DND-41 (cell line): ENCODE measurements around the gene DAZAP1.

Experiments used
- ATAC-seq: fragments of 200-7000 bp; cut with Tn5 transposase; 3 replicates; pipeline ENCODE4 v1.9.1; 2021; ENCODE audit warnings: low read depth; ENCODE audit not compliant: insufficient read depth
- DNase-seq: peaks from one replicate; pipeline ENCODE4 v3.0.0-alpha.2; 2020
- H2AFZ ChIP-seq: 2 replicates; pipeline ENCODE4 v1.6.0; 2012; ENCODE audit warnings: low read depth, low read length
- H3K27ac ChIP-seq: 2 replicates; pipeline ENCODE4 v1.5.1; 2012; ENCODE audit warnings: low read length, inconsistent platforms
- H3K27me3 ChIP-seq: fragments of 200-600 bp; sonication (generic); 2 replicates; pipeline ENCODE4 v1.6.0; 2012; ENCODE audit warnings: low read length, mild to moderate bottlenecking, inconsistent platforms; ENCODE audit not compliant: insufficient read depth, poor library complexity
- H3K36me3 ChIP-seq: 2 replicates; pipeline ENCODE4 v1.5.1; 2012; ENCODE audit warnings: low read length, inconsistent platforms; ENCODE audit not compliant: insufficient read depth
- H3K4me1 ChIP-seq: 2 replicates; pipeline ENCODE4 v1.5.1; 2012; ENCODE audit warnings: mild to moderate bottlenecking, low read length; ENCODE audit not compliant: insufficient read depth
- H3K4me2 ChIP-seq: 2 replicates; pipeline ENCODE4 v1.6.0; 2012; ENCODE audit warnings: mild to moderate bottlenecking, moderate library complexity, low read length, inconsistent platforms; ENCODE audit not compliant: insufficient read depth
- H3K4me3 ChIP-seq, 2 experiments: fragments of 200-600 bp in 1 of 2; shearing (Covaris generic) in 1 of 2; 2 replicates each; pipeline ENCODE4 v1.5.1; 2012 to 2016; ENCODE audit warnings: inconsistent platforms in 2 of 2, low read length in 2 of 2, mild to moderate bottlenecking in 2 of 2, low read depth in 1 of 2, moderate library complexity in 1 of 2
- H3K79me2 ChIP-seq: 2 replicates; pipeline ENCODE4 v1.6.0; 2012; ENCODE audit warnings: low read length, inconsistent platforms; ENCODE audit not compliant: insufficient read depth
- H3K9ac ChIP-seq: 2 replicates; pipeline ENCODE4 v1.6.0; 2012; ENCODE audit warnings: low read depth, mild to moderate bottlenecking, inconsistent platforms, low read length, moderate library complexity
- H3K9me3 ChIP-seq: 2 replicates; pipeline ENCODE4 v1.5.1; 2012; ENCODE audit warnings: low read length, moderate library complexity, mild to moderate bottlenecking, inconsistent platforms; ENCODE audit not compliant: insufficient read depth, severe bottlenecking
- H4K20me1 ChIP-seq: 2 replicates; pipeline ENCODE4 v1.6.0; 2012; ENCODE audit warnings: low read length; ENCODE audit not compliant: insufficient read depth
- EZH2 ChIP-seq: IDR thresholded peaks from 3 replicates; pipeline ENCODE4 v1.6.1; 2012; ENCODE audit warnings: borderline replicate concordance, low read depth, mild to moderate bottlenecking, moderate library complexity, low read length, inconsistent platforms; ENCODE audit not compliant: severe bottlenecking
- TF ChIP-seq, protein P1 (sequence below): IDR thresholded peaks from 2 replicates; pipeline ENCODE4 v1.5.1; 2012; ENCODE audit warnings: borderline replicate concordance, low read length, moderate library complexity, mild to moderate bottlenecking; ENCODE audit not compliant: poor library complexity, severe bottlenecking; ENCODE audit errors: extremely low read depth

Gene DAZAP1

DNA sequence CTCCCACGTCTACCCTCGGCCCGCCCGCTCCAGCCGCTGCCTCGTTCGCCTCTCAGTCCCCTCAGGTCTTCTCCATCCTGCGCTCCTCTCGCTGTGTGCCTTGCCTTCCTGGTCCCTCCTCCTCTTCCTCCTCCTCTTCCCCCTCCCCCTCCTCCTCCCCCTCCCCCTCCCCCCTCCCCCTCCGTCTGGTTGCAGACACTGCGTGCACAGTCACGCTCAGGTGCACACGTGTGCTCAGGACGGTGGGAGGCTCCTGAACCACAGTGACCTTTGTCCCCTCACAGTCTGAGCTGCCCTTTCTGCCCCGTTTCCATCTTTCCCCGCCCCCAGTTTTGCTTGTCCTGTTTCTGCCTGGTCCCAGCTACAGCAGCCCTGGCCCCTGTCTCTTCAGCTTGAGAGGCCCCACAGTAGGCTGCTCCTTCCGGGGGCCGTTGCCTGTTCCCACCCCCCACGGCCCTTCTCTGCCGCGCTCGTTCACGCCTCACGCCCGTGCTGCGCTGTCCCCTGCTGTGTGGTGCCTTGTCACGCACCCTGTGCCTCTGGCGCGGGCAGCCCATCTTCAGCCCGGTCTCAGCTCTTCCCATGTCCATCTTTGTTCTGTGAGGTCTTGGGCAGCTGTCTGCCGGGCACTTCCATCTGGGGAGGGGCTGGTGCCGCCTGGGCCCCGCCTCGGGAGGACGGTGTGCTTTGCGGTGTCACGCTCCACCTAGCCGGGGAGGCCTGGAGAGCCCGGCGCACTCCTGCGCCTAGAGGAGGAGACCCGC, 17.0 kb downstream of the DAZAP1 start:
- Histone ChIP-seq H4K20me1 (peaks cover 91% of the 10 kb centered on the region), H2AFZ (no peak overlapping the region), H3K4me3 (no peak overlapping the region), H3K27me3 (no peaks in the 10 kb centered on the region), H3K4me1 (no peaks in the 10 kb centered on the region), H3K9me3 (no peaks in the 10 kb centered on the region), H3K9ac (no peak overlapping the region), H3K79me2 (peaks cover 90% of the 10 kb centered on the region), H3K36me3 (peaks cover 99% of the 10 kb centered on the region), H3K27ac (no peak overlapping the region), H3K4me2 (no peak overlapping the region)
- TF ChIP-seq, protein P1, sequence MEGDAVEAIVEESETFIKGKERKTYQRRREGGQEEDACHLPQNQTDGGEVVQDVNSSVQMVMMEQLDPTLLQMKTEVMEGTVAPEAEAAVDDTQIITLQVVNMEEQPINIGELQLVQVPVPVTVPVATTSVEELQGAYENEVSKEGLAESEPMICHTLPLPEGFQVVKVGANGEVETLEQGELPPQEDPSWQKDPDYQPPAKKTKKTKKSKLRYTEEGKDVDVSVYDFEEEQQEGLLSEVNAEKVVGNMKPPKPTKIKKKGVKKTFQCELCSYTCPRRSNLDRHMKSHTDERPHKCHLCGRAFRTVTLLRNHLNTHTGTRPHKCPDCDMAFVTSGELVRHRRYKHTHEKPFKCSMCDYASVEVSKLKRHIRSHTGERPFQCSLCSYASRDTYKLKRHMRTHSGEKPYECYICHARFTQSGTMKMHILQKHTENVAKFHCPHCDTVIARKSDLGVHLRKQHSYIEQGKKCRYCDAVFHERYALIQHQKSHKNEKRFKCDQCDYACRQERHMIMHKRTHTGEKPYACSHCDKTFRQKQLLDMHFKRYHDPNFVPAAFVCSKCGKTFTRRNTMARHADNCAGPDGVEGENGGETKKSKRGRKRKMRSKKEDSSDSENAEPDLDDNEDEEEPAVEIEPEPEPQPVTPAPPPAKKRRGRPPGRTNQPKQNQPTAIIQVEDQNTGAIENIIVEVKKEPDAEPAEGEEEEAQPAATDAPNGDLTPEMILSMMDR, result no peak
- no peak for TF ChIP-seq EZH2
- DNase-seq (no peak), ATAC-seq (no peak)

DNA sequence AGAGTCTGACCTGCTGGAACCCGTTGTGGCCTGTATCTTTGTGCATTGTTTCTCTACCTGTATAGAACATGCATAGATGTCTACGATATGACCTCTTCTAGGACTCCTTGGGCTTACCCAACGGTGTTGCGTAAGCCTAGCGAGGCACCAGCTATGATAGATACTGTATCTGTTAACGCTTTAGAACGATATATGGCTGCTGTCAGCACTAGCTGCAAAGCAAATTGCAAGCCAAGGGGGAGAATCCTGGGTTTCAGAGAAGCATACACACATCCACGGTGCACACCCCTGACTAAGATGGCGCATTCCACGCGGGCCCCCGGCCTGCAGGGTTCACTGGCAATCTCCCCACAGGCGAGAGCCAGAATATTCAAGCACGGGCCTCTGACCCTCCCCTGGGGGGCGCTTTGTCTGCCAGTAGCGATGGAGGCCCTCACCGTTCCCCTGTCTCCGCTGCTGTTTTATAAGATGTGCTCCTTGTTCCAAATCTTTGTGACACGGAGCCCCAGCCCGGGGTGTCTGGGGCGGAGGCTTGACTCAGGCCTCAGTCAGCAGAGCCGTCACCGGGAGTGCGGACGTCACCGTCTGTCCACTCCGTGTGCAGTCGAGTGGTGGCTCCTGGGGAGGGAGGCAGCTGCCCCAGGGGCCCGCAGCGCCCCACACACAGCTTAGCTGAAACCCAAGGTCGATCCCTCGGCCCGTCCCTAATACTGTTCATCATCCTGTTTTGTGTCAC, 17.9 kb downstream of the DAZAP1 start:
- no peaks in the 10 kb centered on the region for H3K4me1 ChIP-seq
- H3K4me3 ChIP-seq, result no peak overlapping the region
- peaks cover 88% of the 10 kb centered on the region for H3K79me2 ChIP-seq
- H3K9ac ChIP-seq, result no peak overlapping the region
- H3K9me3 ChIP-seq, result no peaks in the 10 kb centered on the region
- H3K4me2 ChIP-seq, result no peak overlapping the region
- TF ChIP-seq, protein P1, result no peak
- TF ChIP-seq EZH2, result no peak
- DNase-seq (no peak), ATAC-seq (no peak)
- peaks cover 91% of the 10 kb centered on the region for H4K20me1 ChIP-seq
- H3K27me3 ChIP-seq, result no peaks in the 10 kb centered on the region
- no peak overlapping the region for H3K27ac ChIP-seq
- peaks cover 99% of the 10 kb centered on the region for H3K36me3 ChIP-seq
- no peak overlapping the region for H2AFZ ChIP-seq

DNA sequence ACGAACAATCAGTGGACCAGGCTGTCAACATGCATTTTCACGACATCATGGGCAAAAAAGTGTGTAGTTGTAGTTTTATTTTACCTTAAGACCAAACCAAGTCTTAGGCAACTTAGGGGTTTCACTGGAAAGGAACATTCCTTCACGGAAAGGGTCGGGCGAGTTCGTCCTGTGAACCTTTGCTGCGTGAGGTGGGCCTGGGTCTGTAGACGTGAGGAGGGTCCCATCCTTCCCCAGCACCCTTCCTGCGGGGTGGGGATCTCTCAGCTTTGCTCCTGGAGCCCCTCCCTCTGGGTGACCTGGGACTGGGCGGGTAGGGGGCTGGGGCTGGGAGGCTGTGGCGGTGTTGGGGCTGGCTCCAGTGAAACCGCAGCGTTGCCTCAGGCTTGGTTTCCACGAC, 18.5 kb downstream of the DAZAP1 start:
- ATAC-seq (no peak), DNase-seq (no peak)
- no peaks in the 10 kb centered on the region for H3K27me3 ChIP-seq
- peaks cover 96% of the 10 kb centered on the region for H3K36me3 ChIP-seq
- TF ChIP-seq, protein P1, result no peak
- H4K20me1 ChIP-seq, result peaks cover 87% of the 10 kb centered on the region
- H3K4me3 ChIP-seq, result no peak overlapping the region
- no peak overlapping the region for H2AFZ ChIP-seq
- H3K27ac ChIP-seq, result no peak overlapping the region
- no peaks in the 10 kb centered on the region for H3K9me3 ChIP-seq
- H3K4me1 ChIP-seq, result no peaks in the 10 kb centered on the region
- H3K79me2 ChIP-seq, result peaks cover 84% of the 10 kb centered on the region
- H3K4me2 ChIP-seq, result no peak overlapping the region
- H3K9ac ChIP-seq, result no peak overlapping the region
